ENCODE measurements around the gene MAMDC2.

Gene MAMDC2

DNA sequence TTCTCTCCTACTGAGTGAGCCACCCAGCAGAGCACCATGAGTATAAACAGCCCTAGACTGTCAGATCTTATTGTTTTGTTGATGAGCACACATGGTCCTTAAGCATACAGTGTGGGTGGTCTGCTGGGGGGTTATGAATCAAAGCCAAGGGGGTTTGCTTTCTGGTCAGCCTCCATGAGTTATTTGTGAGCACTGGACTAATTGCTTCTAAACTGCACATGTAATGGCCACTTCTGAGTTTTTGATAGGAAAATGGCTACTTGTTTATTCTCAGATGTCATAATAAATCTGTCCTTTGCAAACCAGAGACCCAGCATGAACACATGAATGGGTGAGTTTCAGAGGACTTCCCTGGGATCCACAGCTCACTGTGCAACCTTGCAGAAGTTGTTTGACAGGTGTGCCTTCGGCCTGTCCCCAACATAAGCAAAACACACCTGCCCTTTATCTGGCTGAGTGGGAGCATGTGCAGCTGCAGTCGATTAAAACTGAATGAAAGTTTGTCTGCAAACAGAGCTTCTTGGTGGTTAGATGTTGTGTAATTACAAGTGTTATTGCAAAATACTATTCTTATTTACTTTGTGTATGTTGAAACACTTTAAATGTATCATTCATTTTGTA lies 35.9 kb downstream of the MAMDC2 start:
- Histone ChIP-seq H3K27me3 (ENCODE audit: control insufficient read depth in 2 of 2, insufficient read depth in 2 of 2, low read length in 2 of 2) (no peaks in the 10 kb centered on the region), H3K36me3 (ENCODE audit: control insufficient read depth in 2 of 2, insufficient read depth in 2 of 2, low read length in 2 of 2) (no peaks in the 10 kb centered on the region), H3K4me1 (ENCODE audit: control insufficient read depth in 2 of 2, insufficient read depth in 2 of 2, low read length in 2 of 2) (peaks cover 0 to 10% of the 10 kb centered on the region in 2 donors), H3K9me3 (ENCODE audit: control insufficient read depth in 2 of 2, low read length in 2 of 2) (no peaks in the 10 kb centered on the region), H3K4me3 (ENCODE audit: low read length in 2 of 2) (no peak overlapping the region), H3K9ac (ENCODE audit: low read depth in 1 of 2, low read length in 2 of 2) (no peak overlapping the region), H3K27ac (ENCODE audit: low read depth in 2 of 2, low read length in 2 of 2) (peak overlapping the region; percentile 44 to 69)

- peaks cover 0 to 10% of the 10 kb centered on the region in 2 donors for H3K4me1 ChIP-seq (ENCODE audit: control insufficient read depth in 2 of 2, insufficient read depth in 2 of 2, low read length in 2 of 2)
- no peaks in the 10 kb centered on the region for H3K36me3 ChIP-seq (ENCODE audit: control insufficient read depth in 2 of 2, insufficient read depth in 2 of 2, low read length in 2 of 2)
- H3K4me3 ChIP-seq (ENCODE audit: low read length in 2 of 2): no peak overlapping the region
- no peaks in the 10 kb centered on the region for H3K9me3 ChIP-seq (ENCODE audit: control insufficient read depth in 2 of 2, low read length in 2 of 2)
- no peak overlapping the region for H3K9ac ChIP-seq (ENCODE audit: low read depth in 1 of 2, low read length in 2 of 2)
- no peaks in the 10 kb centered on the region for H3K27me3 ChIP-seq (ENCODE audit: control insufficient read depth in 2 of 2, insufficient read depth in 2 of 2, low read length in 2 of 2)
- peak overlapping the region; percentile 53 to 65 for H3K27ac ChIP-seq (ENCODE audit: low read depth in 2 of 2, low read length in 2 of 2)
Observed at GRCh38 chr9:70080481-70081119, 37.0 kb downstream of the MAMDC2 start.

DNA sequence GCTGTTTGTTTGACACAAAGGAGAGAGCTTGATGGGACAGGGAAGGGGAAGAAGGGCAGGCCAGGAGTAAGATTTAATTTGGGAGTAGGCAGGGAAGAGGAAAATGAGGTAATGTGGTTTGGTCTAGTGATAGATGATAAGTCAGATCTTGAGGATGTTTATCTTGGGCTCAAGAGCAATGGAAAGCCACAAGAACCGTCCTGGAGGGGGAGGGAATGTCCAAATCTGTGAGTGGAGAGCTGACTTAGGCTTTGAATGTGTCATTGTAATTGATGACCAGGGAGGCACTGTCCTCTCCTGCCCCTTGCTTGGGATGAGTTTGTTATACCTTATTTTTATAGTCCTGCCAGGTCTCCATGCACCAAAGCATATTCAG lies 37.5 kb downstream of the MAMDC2 start:
- Histone ChIP-seq H3K4me1 (ENCODE audit: control insufficient read depth in 2 of 2, insufficient read depth in 2 of 2, low read length in 2 of 2) (peaks cover 0 to 10% of the 10 kb centered on the region in 2 donors), H3K9me3 (ENCODE audit: control insufficient read depth in 2 of 2, low read length in 2 of 2) (no peaks in the 10 kb centered on the region), H3K9ac (ENCODE audit: low read depth in 1 of 2, low read length in 2 of 2) (no peak overlapping the region), H3K27ac (ENCODE audit: low read depth in 2 of 2, low read length in 2 of 2) (peak overlapping the region; percentile 53 to 65), H3K36me3 (ENCODE audit: control insufficient read depth in 2 of 2, insufficient read depth in 2 of 2, low read length in 2 of 2) (no peaks in the 10 kb centered on the region), H3K27me3 (ENCODE audit: control insufficient read depth in 2 of 2, insufficient read depth in 2 of 2, low read length in 2 of 2) (no peaks in the 10 kb centered on the region), H3K4me3 (ENCODE audit: low read length in 2 of 2) (no peak overlapping the region)

DNA sequence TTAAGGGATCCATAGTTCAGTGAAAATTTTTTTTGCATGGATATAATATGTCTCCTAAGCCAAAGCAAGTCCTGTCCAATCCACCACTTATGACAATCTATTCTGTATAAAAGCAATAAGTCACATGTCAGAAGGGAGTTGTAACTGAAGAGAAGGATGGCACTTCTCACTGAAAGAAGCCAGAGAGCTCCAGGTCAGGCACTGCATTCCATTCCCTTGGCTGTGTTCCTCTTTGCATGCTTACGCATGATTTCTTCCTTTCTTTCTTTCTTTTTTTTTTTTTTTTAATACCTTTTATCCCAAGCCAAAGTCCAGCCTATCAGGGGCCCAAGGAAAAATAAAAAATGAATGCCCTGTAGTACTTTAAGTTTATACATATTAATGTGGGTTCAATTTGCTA lies 39.8 kb downstream of the MAMDC2 start:
- H3K9me3 ChIP-seq (ENCODE audit: control insufficient read depth in 2 of 2, low read length in 2 of 2): no peaks in the 10 kb centered on the region
- H3K4me3 ChIP-seq (ENCODE audit: low read length in 2 of 2): no peak overlapping the region
- H3K4me1 ChIP-seq (ENCODE audit: control insufficient read depth in 2 of 2, insufficient read depth in 2 of 2, low read length in 2 of 2): peaks cover 0 to 10% of the 10 kb centered on the region in 2 donors
- H3K27me3 ChIP-seq (ENCODE audit: control insufficient read depth in 2 of 2, insufficient read depth in 2 of 2, low read length in 2 of 2): no peaks in the 10 kb centered on the region
- H3K27ac ChIP-seq (ENCODE audit: low read depth in 2 of 2, low read length in 2 of 2): no peak overlapping the region
- H3K36me3 ChIP-seq (ENCODE audit: control insufficient read depth in 2 of 2, insufficient read depth in 2 of 2, low read length in 2 of 2): no peaks in the 10 kb centered on the region
- H3K9ac ChIP-seq (ENCODE audit: low read depth in 1 of 2, low read length in 2 of 2): no peak overlapping the region

GRCh38 chr9:70085241-70085640 lies 41.6 kb downstream of the MAMDC2 start:
- Histone ChIP-seq H3K36me3 (ENCODE audit: control insufficient read depth in 2 of 2, insufficient read depth in 2 of 2, low read length in 2 of 2) (no peaks in the 10 kb centered on the region), H3K9me3 (ENCODE audit: control insufficient read depth in 2 of 2, low read length in 2 of 2) (no peaks in the 10 kb centered on the region), H3K4me1 (ENCODE audit: control insufficient read depth in 2 of 2, insufficient read depth in 2 of 2, low read length in 2 of 2) (peaks cover 0 to 4% of the 10 kb centered on the region in 2 donors), H3K9ac (ENCODE audit: low read depth in 1 of 2, low read length in 2 of 2) (no peak overlapping the region), H3K4me3 (ENCODE audit: low read length in 2 of 2) (no peak overlapping the region), H3K27me3 (ENCODE audit: control insufficient read depth in 2 of 2, insufficient read depth in 2 of 2, low read length in 2 of 2) (no peaks in the 10 kb centered on the region), H3K27ac (ENCODE audit: low read depth in 2 of 2, low read length in 2 of 2) (no peak overlapping the region)

GRCh38 chr9:70091103-70091502 lies 47.5 kb downstream of the MAMDC2 start:
- no peaks in the 10 kb centered on the region for H3K36me3 ChIP-seq (ENCODE audit: control insufficient read depth in 2 of 2, insufficient read depth in 2 of 2, low read length in 2 of 2)
- H3K27me3 ChIP-seq (ENCODE audit: control insufficient read depth in 2 of 2, insufficient read depth in 2 of 2, low read length in 2 of 2): no peaks in the 10 kb centered on the region
- H3K27ac ChIP-seq (ENCODE audit: low read depth in 2 of 2, low read length in 2 of 2): no peak overlapping the region
- H3K9me3 ChIP-seq (ENCODE audit: control insufficient read depth in 2 of 2, low read length in 2 of 2): no peaks in the 10 kb centered on the region
- no peaks in the 10 kb centered on the region for H3K4me1 ChIP-seq (ENCODE audit: control insufficient read depth in 2 of 2, insufficient read depth in 2 of 2, low read length in 2 of 2)
- no peak overlapping the region for H3K4me3 ChIP-seq (ENCODE audit: low read length in 2 of 2)
- no peak overlapping the region for H3K9ac ChIP-seq (ENCODE audit: low read depth in 1 of 2, low read length in 2 of 2)

DNA sequence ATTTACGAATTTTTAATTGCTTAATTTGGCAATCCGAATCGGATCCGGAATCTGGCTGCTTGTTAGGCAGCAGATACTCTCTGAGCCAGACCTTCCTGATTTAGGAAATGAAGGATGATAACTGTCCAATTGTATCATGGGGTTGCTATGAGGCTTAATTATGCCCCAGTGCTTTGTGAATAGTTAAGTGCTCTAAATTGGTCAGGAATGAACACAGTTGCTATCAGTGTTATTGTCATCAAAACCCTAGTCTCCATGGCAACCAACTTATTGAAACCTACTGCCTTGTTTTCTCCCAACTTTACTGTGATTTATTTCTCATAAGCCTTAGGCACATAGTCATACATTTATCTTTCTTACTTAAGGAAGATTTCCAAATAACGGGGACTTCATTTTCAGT lies 47.9 kb downstream of the MAMDC2 start:
- Histone ChIP-seq H3K27ac (ENCODE audit: low read depth in 2 of 2, low read length in 2 of 2) (no peak overlapping the region), H3K27me3 (ENCODE audit: control insufficient read depth in 2 of 2, insufficient read depth in 2 of 2, low read length in 2 of 2) (no peaks in the 10 kb centered on the region), H3K4me3 (ENCODE audit: low read length in 2 of 2) (no peak overlapping the region), H3K9ac (ENCODE audit: low read depth in 1 of 2, low read length in 2 of 2) (no peak overlapping the region), H3K9me3 (ENCODE audit: control insufficient read depth in 2 of 2, low read length in 2 of 2) (no peaks in the 10 kb centered on the region), H3K36me3 (ENCODE audit: control insufficient read depth in 2 of 2, insufficient read depth in 2 of 2, low read length in 2 of 2) (no peaks in the 10 kb centered on the region), H3K4me1 (ENCODE audit: control insufficient read depth in 2 of 2, insufficient read depth in 2 of 2, low read length in 2 of 2) (no peaks in the 10 kb centered on the region)

DNA sequence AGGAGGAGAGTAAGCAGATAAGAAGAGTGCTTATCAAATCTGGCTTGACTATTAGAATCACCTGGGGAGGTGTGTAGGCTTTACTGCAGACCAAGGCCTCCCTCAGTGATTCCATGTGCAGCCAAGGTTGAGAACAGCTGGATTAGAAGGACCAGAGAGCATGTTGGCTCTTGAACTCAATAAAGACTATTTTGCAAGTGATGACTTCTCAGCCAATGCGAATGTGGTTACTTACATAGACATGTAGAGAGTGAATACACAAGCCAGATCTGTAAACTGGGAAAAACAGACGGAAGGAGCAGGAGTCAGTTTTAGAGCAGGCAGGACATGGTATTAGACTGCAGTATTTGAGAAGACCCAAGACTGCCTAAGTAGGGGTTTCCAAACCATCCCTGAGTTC lies 48.5 kb downstream of the MAMDC2 start:
- H3K27me3 ChIP-seq (ENCODE audit: control insufficient read depth in 2 of 2, insufficient read depth in 2 of 2, low read length in 2 of 2): no peaks in the 10 kb centered on the region
- no peaks in the 10 kb centered on the region for H3K36me3 ChIP-seq (ENCODE audit: control insufficient read depth in 2 of 2, insufficient read depth in 2 of 2, low read length in 2 of 2)
- no peak overlapping the region for H3K27ac ChIP-seq (ENCODE audit: low read depth in 2 of 2, low read length in 2 of 2)

GRCh38 chr9:70093095-70093494 lies 49.4 kb downstream of the MAMDC2 start:
- no peak overlapping the region for H3K4me3 ChIP-seq (ENCODE audit: low read length in 2 of 2)
- no peaks in the 10 kb centered on the region for H3K4me1 ChIP-seq (ENCODE audit: control insufficient read depth in 2 of 2, insufficient read depth in 2 of 2, low read length in 2 of 2)
- H3K27me3 ChIP-seq (ENCODE audit: control insufficient read depth in 2 of 2, insufficient read depth in 2 of 2, low read length in 2 of 2): no peaks in the 10 kb centered on the region
- no peaks in the 10 kb centered on the region for H3K9me3 ChIP-seq (ENCODE audit: control insufficient read depth in 2 of 2, low read length in 2 of 2)
- H3K36me3 ChIP-seq (ENCODE audit: control insufficient read depth in 2 of 2, insufficient read depth in 2 of 2, low read length in 2 of 2): no peaks in the 10 kb centered on the region
- no peak overlapping the region for H3K9ac ChIP-seq (ENCODE audit: low read depth in 1 of 2, low read length in 2 of 2)
- H3K27ac ChIP-seq (ENCODE audit: low read depth in 2 of 2, low read length in 2 of 2): no peak overlapping the region

More for the DNA sequence above, 48.5 kb downstream of the MAMDC2 start:
- Histone ChIP-seq H3K4me3 (ENCODE audit: low read length in 2 of 2) (no peak overlapping the region), H3K9me3 (ENCODE audit: control insufficient read depth in 2 of 2, low read length in 2 of 2) (no peaks in the 10 kb centered on the region), H3K9ac (ENCODE audit: low read depth in 1 of 2, low read length in 2 of 2) (no peak overlapping the region), H3K4me1 (ENCODE audit: control insufficient read depth in 2 of 2, insufficient read depth in 2 of 2, low read length in 2 of 2) (no peaks in the 10 kb centered on the region)

- H3K9ac ChIP-seq (ENCODE audit: low read depth in 1 of 2, low read length in 2 of 2): no peak overlapping the region
- no peak overlapping the region for H3K4me3 ChIP-seq (ENCODE audit: low read length in 2 of 2)
- H3K27ac ChIP-seq (ENCODE audit: low read depth in 2 of 2, low read length in 2 of 2): peak overlapping the region in 1 of 2 donors; percentile 13
- no peaks in the 10 kb centered on the region for H3K27me3 ChIP-seq (ENCODE audit: control insufficient read depth in 2 of 2, insufficient read depth in 2 of 2, low read length in 2 of 2)
- H3K4me1 ChIP-seq (ENCODE audit: control insufficient read depth in 2 of 2, insufficient read depth in 2 of 2, low read length in 2 of 2): no peaks in the 10 kb centered on the region
- H3K9me3 ChIP-seq (ENCODE audit: control insufficient read depth in 2 of 2, low read length in 2 of 2): no peaks in the 10 kb centered on the region
- H3K36me3 ChIP-seq (ENCODE audit: control insufficient read depth in 2 of 2, insufficient read depth in 2 of 2, low read length in 2 of 2): no peaks in the 10 kb centered on the region
Observed at GRCh38 chr9:70093944-70094343, 50.3 kb downstream of the MAMDC2 start.

Data from mucosa of rectum (tissue), 2 donors.